ENCODE results near the gene NOM1.

- TF ChIP-seq CTCF (IDR thresholded peaks at IDR 0.05; ENCODE audit: borderline replicate concordance, extremely low read depth, low read length, poor library complexity, severe bottlenecking) (no peak), EZH2 (IDR thresholded peaks at IDR 0.05; ENCODE audit: borderline replicate concordance, low read depth, low read length, severe bottlenecking) (no peak)
These were observed 59.8 kb downstream of the NOM1 start for GRCh38 chr7:157009170-157009777.
